HT1080 (cell line): ENCODE measurements around the gene ANXA4. TPM values are rescaled to one million over a fixed set of nuclear protein-coding genes. Genes with fewer than 3 reads are reported as not detected.

Source experiments
- DNase-seq: peaks from one replicate; pipeline ENCODE4 v3.0.0-alpha.2; 2015; ENCODE audit warnings: low read depth
- polyA plus RNA-seq, 2 experiments: library from polyadenylated mRNA; depleted of rRNA; stranded (reverse); fragments of >200 nt; gene quantifications; 2 replicates each; pipeline ENCODE4 v1.2.3, GENCODE V29; 2015
- total RNA-seq: library from RNA; depleted of rRNA; stranded (reverse); fragments of >200 nt; shearing (Covaris generic); gene quantifications from 2 replicates; pipeline ENCODE4 v1.2.3, GENCODE V29; 2014; rRNA removed

The ANXA4 gene
- total RNA-seq: 24.6 and 36.2 TPM in 2 replicates
- polyA plus RNA-seq (2015; cell fraction: cytosol; rRNA removed): 35.9 and 41.9 TPM in 2 replicates
- 45.9 and 56.2 TPM in 2 replicates for polyA plus RNA-seq (2015; cell fraction: nucleus; rRNA removed)

- DNase-seq: peak; percentile 81
Observed at GRCh38 chr2:69741575-69742321, at the start of gene ANXA4. Gene ANXA4, plus strand, starts transcription at chr2:69742134. Its CDS starts 39,432 bp downstream, at chr2:69781566.

DNA sequence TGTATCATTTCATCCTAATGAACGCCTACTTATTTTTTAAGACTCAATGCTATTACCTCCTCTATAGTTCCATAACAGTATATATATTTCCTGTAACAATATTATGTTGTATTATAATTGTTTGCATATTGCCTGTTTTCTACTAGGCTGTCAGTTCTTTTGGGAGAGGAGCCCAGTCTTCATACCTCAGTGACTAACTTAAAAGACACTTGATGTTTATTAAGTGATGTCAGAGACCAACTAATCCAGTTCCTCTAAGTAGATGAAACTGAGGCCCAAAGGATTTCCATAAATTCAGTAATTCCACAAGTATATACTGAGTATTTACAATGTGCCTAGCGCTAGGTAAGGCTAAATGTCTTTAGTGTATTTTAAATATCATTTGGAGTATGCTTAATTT, 49.5 kb upstream of the ANXA4 start:
- no peak for DNase-seq

- DNase-seq: no peak
Observed at GRCh38 chr2:69693059-69693774, 48.7 kb upstream of the ANXA4 start.

GRCh38 chr2:69693775-69694450, 48.0 kb upstream of the ANXA4 start:
- DNase-seq: no peak

- peak; percentile 69 for DNase-seq
Observed at GRCh38 chr2:69694894-69695849, 46.8 kb upstream of the ANXA4 start.

DNA sequence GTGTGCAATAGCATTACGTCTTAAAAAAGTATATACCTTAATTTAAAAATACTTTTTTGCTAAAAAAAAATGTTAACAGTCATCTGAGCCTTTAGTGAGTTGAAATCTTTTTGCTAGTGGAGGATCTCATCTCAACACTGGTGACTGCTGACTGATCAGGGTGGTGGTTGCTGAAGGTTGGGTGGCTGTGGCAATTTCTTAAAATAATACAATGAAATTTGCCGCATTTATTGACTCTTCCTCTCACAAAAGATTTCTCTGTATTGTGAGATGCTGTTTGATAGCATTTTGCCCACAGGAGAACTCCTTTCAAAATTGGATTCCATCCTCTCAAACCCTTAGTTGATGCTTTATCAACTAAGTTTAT, 46.1 kb upstream of the ANXA4 start:
- no peak for DNase-seq

DNA sequence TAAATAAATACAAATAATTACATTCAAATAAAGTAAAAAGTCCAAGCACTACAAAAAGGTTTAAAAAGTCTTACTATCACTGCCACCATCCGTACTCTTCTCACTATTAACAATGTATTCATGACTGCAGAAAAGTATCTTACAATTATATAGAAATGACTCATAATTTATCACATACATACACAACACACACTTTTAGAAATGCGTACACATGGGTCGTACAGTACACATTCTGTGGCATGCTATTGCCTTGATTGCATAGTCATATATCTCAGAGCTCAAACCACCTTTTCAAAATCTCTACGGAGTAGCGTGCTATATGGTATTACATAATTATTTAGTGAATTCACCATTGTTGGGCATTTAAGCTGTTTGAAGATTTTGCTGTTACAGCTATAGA, 41.6 kb upstream of the ANXA4 start:
- DNase-seq: no peak

DNA sequence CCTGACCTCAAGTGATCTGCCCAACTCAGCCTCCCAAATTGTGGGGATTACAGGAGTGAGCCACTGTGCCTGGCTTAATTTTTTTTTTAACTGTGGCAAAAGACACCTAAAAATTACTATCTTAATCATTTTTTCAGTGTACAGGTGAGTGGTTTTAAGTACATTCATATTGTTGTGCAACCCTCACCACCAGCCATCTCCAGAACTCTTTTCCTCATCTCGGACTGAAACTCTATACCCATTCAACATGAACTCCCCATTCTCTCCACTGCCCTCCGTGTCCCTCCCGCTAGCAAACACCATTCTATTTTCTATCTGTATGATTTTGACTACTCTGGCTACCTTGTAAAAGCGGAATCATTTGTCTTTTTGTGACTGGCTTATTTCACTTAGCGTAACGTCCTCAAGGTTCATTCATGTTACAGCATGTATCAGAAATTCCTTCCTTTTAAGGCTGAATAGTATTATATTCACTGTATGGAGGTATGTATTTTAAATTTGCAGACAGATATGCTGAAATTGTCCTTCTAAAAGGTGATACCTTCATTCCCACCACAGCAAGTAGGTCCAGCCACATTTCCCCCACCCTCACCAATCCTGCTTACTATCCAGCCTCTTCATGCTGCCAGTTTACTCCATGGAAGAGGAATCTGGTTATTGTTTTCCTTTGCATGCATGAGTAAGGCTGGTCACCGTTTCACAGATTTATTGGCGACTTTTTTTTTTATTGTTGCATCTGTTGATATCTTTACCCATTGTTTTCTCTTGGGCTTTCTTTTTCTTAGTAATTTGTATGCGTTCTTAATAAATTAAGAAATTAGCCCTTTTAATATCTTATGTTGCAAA, 40.6 kb upstream of the ANXA4 start:
- DNase-seq: no peak

- DNase-seq: no peak
Observed at GRCh38 chr2:69703189-69703588, 38.7 kb upstream of the ANXA4 start.

GRCh38 chr2:69704446-69704845, 37.5 kb upstream of the ANXA4 start:
- no peak for DNase-seq

DNA sequence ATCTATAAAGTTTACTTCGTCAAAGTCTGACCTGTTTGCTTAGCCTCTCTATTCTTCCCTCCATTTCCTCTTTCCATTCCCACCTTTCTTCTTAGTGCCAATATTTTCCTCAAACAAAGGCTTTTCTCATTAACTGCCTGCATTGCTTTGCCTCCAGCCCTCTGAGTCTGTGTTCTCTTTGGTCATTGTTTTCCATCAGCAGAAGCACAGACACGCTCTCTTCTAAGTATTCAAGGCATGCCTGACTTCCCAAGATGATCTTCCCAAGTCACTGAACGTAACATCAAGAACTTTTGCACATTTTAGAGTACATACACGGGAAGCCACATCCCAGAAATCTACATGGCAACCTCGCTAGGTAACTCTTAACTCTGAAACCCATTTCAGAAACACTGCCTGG, 32.6 kb upstream of the ANXA4 start:
- no peak for DNase-seq

DNA sequence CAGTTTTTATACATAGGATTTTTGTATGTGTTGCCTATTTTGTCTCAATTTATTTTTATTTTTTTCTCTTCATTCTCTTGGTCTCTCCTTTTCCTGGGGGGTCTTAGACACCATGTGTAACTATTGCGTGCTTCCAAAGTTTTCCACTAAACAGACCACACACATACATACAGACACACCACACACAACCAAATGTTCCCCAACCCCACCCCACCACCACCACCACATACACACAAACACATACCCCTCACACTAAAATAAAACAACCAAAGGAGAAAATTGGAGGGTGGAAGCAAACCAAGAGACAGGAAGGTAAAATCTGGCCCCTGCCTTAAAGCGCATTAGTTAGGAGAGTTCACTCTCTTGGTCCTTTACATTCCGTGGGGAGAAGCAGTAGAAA, 30.0 kb upstream of the ANXA4 start:
- no peak for DNase-seq

GRCh38 chr2:69714024-69714423, 27.9 kb upstream of the ANXA4 start:
- no peak for DNase-seq

DNA sequence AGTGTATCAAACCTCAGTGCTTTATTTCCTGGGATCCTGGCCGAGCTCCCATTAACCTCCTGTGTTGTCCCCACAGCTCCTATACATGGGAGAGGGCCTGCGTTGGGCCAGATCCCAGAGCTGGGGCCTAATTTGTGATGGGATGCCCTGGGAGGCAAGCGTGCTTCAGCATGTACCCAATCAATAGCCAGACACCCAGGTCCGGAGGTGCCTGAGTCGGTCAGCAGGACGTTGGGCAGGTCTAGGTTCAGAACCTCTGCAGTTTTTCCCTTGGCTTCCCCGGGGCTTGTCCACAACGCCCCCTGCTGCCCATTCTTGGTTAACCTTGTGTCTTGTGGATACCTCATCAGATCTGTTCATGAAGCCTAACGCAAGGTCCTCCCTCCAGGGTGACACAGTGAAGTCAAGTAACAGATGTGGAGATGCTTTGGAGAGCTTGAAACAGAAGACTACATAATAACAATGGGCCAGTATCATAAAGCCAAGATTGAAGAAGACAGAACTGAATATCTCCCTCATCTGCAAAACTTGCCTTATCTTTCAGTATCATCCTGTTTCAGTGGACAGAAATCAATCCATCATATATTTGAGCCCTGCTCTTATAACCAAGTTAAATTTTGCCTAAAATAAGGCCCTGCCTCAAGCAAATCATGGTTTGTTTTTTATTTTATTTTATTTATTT, 27.3 kb upstream of the ANXA4 start:
- DNase-seq: peak; percentile 75

DNA sequence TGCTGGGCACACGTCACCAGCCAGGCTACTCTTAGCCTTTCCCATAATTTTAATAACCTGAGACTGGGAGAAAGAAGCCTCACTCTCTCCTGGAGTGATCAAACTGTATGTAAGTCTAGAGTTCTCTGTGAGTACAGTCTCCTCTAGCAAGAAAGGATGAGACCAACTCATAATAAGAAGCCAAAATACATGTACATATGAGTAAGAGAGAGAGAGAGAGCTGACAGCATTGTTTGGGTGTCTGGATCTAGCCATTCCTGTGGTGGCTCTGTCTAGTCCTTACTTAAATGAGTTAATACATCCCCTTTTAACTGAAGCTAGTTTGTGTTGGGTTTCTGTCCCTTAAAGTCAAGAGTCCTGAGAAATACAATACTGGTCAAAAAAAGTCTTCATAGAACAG, 26.0 kb upstream of the ANXA4 start:
- DNase-seq: no peak

DNA sequence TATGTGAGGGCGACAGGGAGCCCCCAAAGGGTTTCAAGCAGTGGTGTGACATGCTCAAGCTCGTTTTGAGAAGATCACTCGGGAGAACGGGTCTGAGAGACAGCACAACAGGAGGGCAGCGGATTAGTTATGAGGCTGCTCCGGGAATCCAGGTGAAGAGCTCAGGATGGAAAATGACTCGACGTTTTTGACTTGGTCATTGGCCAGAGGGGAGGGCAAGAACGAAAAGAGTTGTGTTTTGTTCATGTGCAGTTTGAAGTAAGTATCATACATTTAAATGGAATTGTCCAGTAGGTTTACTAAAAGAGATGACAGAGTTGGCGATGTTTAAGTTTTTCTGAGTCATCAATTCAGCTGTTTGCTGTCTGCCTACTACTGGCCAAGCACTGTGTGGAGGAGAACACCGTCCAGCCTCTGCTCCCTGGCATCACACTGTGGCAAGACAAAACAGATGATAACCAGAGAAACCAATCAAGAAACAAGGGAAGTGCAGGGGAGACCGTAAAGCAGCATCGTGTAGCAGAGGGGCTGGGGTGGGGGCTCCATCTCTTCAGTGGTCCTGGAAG, 25.3 kb upstream of the ANXA4 start:
- peak; percentile 39 for DNase-seq

DNA sequence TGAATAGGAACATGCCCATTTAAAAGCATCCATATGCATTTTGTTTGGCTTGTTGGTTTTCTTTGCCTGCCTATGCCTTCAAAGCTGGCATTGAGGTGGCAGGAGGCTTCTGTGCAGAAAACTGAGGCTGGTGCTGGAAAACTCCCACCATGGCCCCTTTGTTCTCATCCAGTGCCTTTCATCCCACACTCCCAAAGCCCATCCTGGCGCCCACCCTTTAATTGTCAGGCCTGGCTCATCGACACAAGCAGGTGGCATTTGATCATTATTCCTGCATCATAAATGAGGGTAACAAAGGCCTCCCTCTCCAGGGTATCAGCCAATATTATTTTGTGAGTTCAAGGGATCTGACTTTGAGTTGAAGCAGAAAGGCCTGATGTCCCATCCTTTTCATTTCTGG, 24.7 kb upstream of the ANXA4 start:
- no peak for DNase-seq

DNA sequence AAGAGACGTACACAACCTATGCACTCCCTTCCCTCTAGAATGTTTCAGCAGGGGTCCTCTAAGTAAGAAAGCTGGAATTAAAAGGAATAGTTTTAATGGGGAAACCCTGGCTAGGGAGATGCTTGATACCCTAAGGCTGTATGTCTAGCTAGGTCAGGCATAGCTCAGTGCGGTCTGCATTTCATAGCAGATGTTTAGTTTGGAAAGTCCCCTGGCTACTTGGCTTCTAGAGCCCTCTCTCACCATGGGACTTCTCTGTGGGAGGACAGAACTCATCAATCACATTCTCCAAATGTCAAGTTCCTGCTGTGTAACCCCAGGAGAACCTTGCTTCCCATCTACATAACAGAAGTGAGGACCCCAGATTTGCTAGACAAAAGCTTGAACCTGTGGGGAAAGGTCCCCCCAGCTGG, 24.1 kb upstream of the ANXA4 start:
- no peak for DNase-seq

DNA sequence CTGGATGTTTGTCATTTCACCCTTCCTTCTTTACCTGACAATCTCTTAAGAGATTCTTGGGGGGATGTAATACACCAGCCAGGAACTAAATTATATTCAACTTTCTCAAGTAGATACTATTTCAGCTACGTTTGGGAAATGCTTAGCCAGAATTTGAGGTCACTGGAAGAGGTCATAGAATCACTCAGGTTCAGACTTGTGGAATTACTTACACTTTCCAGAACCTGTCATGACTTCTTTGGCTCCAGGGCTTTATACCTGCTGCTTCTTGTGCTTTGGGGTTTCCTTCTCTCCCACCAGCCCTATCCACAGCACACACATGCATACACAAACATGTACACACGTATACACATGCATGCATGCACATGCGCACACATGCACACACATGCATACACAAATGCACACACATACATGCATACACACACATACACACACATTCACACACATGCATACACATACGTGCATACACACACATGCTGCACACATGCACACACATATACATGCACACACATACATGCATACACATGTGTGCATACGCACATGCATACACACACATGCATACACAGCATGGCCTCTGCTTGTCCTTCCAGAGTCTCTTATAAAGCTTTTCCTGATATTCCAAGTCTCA, 23.5 kb upstream of the ANXA4 start:
- no peak for DNase-seq
